BE2C (cell line): ENCODE data around the gene PLXNC1.

Experiments used
- DNase-seq: peaks from one replicate; pipeline ENCODE4 v3.0.0-alpha.2; 2020
- H3K27me3 ChIP-seq: fragments of 250-450 bp; sonication (Bioruptor Pico); 2 replicates; pipeline ENCODE4 v1.5.1; 2020; ENCODE audit warnings: mild to moderate bottlenecking
- H3K36me3 ChIP-seq: fragments of 250-450 bp; sonication (Bioruptor Pico); 2 replicates; pipeline ENCODE4 v1.5.1; 2020; ENCODE audit warnings: mild to moderate bottlenecking
- H3K4me1 ChIP-seq: fragments of 250-450 bp; sonication (Bioruptor Pico); 2 replicates; pipeline ENCODE4 v1.5.1; 2020
- H3K4me3 ChIP-seq: 2 replicates; pipeline ENCODE4 v1.5.1; 2011; ENCODE audit warnings: low read depth, low read length
- H3K9me3 ChIP-seq: fragments of 250-450 bp; sonication (Bioruptor Pico); 2 replicates; pipeline ENCODE4 v1.5.1; 2020
- TF ChIP-seq, protein P1 (sequence below): IDR thresholded peaks from 2 replicates; pipeline ENCODE4 v1.5.1; 2012; ENCODE audit warnings: mild to moderate bottlenecking, low read depth, low read length

PLXNC1 gene

GRCh38 chr12:94207849-94208621, 59.7 kb downstream of the PLXNC1 start:
- no peak for DNase-seq
- Histone ChIP-seq H3K4me3 (no peak overlapping the region), H3K36me3 (no peaks in the 10 kb centered on the region), H3K27me3 (no peaks in the 10 kb centered on the region), H3K4me1 (no peaks in the 10 kb centered on the region; the same call in 1 of the 2 replicates), H3K9me3 (no peaks in the 10 kb centered on the region)
- TF ChIP-seq, protein P1, sequence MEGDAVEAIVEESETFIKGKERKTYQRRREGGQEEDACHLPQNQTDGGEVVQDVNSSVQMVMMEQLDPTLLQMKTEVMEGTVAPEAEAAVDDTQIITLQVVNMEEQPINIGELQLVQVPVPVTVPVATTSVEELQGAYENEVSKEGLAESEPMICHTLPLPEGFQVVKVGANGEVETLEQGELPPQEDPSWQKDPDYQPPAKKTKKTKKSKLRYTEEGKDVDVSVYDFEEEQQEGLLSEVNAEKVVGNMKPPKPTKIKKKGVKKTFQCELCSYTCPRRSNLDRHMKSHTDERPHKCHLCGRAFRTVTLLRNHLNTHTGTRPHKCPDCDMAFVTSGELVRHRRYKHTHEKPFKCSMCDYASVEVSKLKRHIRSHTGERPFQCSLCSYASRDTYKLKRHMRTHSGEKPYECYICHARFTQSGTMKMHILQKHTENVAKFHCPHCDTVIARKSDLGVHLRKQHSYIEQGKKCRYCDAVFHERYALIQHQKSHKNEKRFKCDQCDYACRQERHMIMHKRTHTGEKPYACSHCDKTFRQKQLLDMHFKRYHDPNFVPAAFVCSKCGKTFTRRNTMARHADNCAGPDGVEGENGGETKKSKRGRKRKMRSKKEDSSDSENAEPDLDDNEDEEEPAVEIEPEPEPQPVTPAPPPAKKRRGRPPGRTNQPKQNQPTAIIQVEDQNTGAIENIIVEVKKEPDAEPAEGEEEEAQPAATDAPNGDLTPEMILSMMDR = no peak

DNA sequence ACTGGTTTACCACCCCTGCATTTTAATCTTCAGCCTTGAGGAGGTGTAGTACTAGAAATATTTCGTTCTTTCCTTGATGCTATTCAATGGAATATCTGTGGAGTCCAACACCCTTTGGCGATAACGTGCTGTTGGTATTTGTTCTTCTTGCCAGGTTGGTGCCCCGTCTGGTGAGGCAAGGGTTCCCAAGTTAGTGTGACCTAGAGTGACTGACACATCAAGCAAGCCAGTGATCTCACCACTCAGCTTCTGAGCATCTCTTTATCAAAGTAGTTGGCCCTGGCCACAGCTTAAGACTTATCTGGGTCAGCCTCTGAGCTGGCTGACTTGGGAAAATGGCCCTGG, 60.2 kb downstream of the PLXNC1 start:
- DNase-seq = no peak
- no peaks in the 10 kb centered on the region for H3K27me3 ChIP-seq
- H3K4me1 ChIP-seq = no peaks in the 10 kb centered on the region; the same call in 1 of the 2 replicates
- TF ChIP-seq, protein P1 = no peak
- no peak overlapping the region for H3K4me3 ChIP-seq
- no peaks in the 10 kb centered on the region for H3K9me3 ChIP-seq
- no peaks in the 10 kb centered on the region for H3K36me3 ChIP-seq

- Histone ChIP-seq H3K36me3 (no peaks in the 10 kb centered on the region), H3K27me3 (no peaks in the 10 kb centered on the region), H3K4me3 (no peak overlapping the region), H3K9me3 (no peaks in the 10 kb centered on the region), H3K4me1 (no peaks in the 10 kb centered on the region; the same call in 1 of the 2 replicates)
- TF ChIP-seq, protein P1 = no peak
- DNase-seq = no peak
Measured at GRCh38 chr12:94209240-94209639, 60.9 kb downstream of the PLXNC1 start.

- no peak overlapping the region for H3K4me3 ChIP-seq
- H3K9me3 ChIP-seq = no peaks in the 10 kb centered on the region
- H3K27me3 ChIP-seq = no peaks in the 10 kb centered on the region
- no peaks in the 10 kb centered on the region for H3K36me3 ChIP-seq
- H3K4me1 ChIP-seq = no peaks in the 10 kb centered on the region; the same call in 1 of the 2 replicates
- TF ChIP-seq, protein P1 = no peak
- DNase-seq = no peak
Measured at GRCh38 chr12:94211021-94211420, 62.6 kb downstream of the PLXNC1 start.

GRCh38 chr12:94218233-94218632, 69.9 kb downstream of the PLXNC1 start:
- Histone ChIP-seq H3K36me3 (no peaks in the 10 kb centered on the region), H3K4me3 (no peak overlapping the region), H3K4me1 (no peaks in the 10 kb centered on the region), H3K9me3 (no peaks in the 10 kb centered on the region), H3K27me3 (no peaks in the 10 kb centered on the region)
- no peak for DNase-seq
- TF ChIP-seq, protein P1 = no peak

DNA sequence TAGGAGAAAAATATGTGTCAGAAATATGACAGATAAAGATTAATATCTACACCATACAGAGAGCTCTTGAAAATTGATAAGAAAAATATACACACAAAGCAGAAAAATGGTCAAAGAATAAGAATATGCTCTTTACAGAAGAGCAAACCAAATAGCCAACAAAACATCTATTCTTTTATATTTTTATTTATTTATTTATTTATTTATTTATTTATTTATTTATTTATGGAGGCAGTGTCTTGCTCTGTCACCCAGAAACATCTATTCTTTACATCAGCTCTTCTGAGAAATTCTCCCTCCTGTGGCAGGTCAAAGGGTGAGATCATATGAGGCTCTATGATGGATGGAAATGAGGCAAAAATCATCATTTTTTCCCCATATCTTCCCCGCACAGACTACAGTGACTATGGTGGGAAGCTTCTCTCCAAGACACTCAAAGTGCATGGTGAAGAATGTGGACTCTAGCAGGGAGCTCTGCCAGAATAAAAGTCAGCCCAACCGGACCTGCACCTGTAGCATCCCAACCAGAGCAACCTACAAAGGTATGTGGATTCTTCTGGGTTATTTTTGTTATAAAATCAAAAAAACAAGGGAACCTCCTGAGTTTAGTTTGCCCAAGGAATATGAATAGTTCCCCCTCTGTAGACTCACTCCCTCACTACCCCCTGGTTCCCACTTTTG, 71.4 kb downstream of the PLXNC1 start:
- no peaks in the 10 kb centered on the region for H3K4me1 ChIP-seq
- H3K9me3 ChIP-seq = no peaks in the 10 kb centered on the region
- H3K27me3 ChIP-seq = no peaks in the 10 kb centered on the region
- no peaks in the 10 kb centered on the region for H3K36me3 ChIP-seq
- no peak overlapping the region for H3K4me3 ChIP-seq
- TF ChIP-seq, protein P1 = no peak
- no peak for DNase-seq
